Kasumi-1 (cell line): ENCODE results near the gene CGNL1.

Experiments
- DNase-seq, 2 experiments: peaks; one replicate each; lab custom pipeline; 2025; lab: John Stamatoyannopoulos, UW

The CGNL1 gene

GRCh38 chr15:57548835-57549234 is 172.5 kb downstream of the CGNL1 start:
- no peak for DNase-seq

DNA sequence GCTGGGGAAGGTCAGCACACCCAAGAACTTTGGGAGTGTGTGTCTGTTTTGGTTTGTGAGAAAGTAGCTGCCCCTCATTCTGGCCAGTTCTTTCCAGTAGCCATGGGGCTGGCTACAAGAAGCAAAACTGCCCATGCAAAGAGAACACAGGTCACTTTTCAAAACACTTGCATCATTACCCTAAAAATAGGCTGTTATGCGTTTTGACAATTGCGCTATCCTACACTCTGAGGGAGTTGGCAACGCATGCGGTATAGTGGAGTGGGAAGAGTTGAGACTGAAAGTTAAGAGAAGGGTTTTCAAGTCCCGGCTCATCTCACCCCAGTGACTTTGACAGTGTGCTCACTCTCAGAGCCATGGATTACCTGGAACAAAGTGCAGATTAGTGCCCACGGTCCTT is 173.6 kb downstream of the CGNL1 start:
- no peak for DNase-seq

GRCh38 chr15:57550640-57551039 is 174.3 kb downstream of the CGNL1 start:
- no peak for DNase-seq

DNA sequence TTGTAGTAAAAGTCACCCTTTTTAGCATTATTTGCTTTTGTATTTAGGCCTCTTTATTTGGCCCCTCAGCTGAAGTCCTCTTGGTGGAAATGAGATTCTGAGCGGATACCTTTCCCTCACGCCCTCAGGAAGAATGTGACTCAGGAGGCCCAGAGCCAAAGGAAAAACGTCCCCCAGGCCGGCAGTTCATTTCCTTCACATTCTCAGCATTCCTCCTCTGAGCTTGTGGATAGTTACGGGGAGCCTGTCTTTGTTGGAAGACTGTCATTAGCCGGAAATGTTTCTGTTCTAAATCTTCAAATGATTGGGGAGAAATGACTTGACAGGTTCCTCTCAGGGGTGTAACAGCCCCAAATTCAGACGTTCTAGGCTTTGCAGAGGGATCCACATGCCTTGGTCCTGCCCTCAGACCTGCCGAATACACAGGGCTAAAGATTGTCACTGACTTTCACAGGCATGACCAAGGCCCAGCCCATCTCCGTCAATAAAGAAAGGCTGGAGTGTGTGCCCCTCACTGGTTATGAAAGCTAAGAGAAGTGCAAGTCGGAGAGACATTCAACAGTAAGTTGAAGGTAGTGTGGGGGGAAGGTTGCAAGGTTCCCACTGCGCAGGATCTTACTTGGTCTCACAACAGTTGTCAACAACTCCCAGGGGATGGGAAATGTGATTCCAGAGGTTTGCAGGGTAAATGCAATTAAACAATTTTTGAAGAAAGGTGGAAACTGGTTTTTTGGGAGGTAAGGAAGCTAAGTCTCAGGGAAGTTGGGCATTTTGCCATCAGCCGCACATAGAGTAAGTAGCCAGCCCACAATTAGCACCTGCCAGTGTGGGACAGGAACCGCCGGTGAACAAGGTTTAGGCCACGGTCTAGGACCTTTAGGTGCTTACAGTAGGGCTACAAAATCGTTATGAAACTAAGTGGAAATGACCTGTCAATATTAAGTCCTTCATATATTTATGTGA is 175.7 kb downstream of the CGNL1 start:
- DNase-seq, result no peak

DNA sequence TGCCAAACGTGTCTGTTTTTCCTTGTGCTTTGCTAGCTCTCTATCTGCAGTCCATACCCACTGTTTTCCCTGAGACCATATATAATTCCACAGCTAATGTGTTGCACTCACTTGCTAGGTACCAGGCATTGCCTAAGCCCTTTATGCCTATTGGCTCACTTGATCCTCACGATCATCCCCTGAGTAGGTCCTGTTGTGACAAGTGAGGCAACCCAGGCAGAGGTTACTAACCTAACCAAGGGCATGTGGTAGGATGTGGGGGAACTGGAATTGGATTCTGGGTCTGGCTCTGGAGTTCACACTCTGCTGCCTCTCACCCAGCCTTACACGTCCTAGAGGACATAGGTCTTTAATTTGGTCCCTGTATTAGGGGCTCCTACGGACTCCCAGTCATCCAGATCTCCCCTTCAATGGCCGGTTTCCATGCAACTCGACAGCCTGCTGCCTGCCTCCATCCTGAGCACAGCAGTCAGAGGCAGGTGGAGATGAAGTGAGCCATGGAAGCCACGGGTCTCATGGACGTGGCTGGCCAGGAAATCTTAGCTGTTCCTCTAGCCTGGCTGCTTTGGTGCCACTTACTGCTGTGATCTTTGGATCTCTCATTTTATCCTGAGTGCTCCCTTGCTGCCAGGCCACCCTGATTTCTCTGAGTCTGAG is 176.5 kb downstream of the CGNL1 start:
- no peak for DNase-seq

- no peak for DNase-seq
Measured at GRCh38 chr15:57553526-57553925, 177.2 kb downstream of the CGNL1 start.

DNA sequence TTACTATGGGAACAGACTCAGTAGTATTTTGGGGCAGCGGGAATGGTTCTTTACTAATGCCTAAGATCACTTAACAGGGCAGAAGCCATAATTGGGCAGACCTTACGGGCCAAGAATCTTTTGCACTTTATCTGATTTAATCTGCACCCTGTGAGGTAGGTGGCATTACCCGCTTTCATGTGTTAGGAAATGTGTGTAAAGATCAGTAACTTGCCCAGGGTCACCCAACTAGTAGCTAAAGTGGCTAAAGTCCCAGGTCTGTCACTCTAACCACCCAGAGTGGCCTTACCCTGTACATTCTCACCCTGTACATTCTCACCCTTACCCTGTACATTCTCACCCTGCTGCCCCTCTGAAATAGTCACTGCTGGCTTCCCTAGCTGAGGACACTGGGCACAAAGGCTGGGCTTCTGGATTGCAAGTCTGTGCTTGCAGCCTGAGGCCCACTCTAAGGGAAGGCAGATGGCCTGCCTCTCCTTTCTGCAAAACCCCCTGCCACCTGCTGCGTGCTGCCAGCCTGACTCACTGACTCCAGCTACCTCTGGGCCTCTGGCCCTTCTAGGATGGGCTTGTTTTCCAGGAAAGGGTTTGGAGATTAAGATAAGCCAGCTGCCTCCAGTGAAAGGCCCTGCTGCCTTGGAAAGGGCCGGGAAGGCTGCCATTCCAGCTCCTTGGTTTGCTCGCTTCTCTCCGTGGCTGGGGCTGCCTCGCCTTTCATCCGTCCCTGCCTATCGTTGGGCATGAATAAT is 177.9 kb downstream of the CGNL1 start:
- no peak for DNase-seq

DNA sequence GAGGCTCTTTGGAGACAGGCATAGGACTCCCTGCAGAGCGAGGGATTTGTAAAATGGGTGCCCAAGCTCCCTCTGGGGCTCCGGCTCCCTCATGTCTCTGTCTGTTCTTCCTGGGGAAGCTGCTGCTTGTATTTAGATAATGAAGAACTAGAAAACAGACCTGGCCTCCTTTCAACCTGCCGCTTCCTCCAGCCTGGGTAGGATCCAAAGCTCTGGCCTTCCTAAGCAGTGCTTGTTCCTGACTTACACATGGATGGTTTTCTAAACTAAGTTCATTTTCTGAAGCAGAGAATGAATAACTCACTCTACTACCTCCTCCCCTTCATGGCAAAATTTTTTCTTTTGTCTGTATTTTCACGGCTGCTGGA is 178.5 kb downstream of the CGNL1 start:
- DNase-seq, result no peak

DNA sequence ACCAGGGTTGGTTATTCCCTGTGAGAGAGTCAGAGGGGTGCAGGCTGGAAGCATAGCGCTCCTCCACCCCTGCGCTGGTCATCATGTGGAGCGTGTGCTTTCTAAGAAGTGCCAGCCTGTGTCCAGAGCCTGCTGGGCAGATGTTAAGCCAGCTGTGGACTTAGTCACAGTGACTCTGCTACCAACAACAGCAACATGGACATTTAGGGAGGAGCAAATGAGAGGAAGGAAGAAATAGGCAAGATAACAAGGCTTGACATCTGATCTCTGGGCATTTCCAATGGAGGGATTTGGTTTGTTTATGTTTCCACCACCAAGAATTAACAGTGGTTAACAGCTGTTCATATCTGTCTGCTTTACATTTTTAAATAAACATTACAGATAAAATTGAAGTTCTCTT is 179.0 kb downstream of the CGNL1 start:
- no peak for DNase-seq

DNA sequence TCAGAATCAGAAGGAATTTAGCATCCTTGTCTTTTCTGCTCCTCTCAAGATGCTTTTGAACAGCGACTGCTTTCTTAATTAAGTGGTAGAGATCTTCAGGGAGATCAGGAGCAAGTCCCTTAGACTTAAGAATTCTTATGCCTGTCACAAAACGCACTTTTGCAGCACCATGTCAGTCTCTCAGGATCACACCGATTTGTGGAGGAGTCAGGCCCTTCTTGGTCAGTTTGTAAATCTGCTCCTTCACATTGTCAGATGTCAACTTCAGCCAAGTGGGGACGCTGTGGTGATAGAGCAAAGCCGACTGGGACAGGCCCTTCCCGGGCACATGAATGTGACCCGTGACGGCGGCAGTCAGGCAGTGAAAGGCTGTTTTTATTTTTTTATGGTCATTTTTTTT is 179.7 kb downstream of the CGNL1 start:
- DNase-seq, result no peak

DNA sequence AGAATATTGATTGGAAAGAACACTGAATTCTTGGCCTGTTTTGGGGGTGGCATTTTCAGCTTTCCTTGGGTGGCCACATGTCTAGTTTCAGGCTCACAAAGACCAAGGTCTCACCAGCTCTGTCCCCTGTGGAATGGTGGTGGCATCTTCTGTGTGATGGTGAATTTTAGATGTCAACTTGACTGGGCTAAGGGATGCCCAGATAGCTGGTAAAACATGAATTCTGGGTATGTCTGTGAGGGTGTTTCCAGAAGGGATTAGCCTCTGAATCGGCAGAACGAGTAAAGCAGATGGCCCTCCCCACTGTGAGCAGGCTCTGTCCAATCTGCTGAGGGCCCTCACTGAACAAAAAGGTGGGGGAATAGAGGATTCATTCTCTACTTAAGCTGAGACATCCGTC is 181.0 kb downstream of the CGNL1 start:
- DNase-seq, result no peak

DNA sequence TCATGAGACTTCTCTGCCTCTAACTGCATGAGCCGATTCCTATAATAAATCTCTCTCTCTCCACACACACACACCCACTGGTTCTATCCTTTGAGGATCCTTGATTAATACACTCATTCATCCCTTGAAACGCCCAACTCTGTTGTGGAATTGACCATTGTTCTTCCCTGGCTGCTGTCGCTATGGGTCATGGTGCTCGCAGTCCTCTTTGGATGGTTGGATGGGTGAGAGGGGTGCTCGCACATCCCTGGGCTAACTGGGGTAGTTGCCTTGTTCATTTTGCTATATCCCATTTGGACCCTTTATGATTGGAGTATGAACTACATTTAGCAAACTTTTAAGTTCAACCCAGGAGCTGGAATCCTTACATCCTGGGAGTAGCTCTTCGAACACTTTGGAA is 181.5 kb downstream of the CGNL1 start:
- no peak for DNase-seq

DNA sequence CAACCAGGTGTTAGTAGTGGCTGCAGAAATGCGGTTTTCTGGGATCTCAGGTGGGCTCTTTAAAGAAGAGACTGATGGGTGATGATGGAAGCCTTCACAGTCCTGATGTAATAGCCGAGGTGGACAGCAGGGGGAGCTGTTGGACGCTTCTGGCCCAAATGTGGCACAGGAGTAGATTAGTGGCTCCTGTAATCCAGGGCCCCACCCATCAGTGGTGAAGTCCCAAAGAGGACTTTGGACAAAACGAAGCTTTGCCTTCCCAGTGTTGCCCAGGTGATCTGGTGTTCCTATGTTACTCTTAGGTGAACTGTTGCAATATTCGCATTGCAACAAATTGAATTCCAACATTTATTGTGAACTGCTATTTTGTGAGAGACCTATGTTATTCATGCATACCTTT is 183.6 kb downstream of the CGNL1 start:
- peak; percentile 38 to 45 for DNase-seq

GRCh38 chr15:57561041-57561711 is 184.9 kb downstream of the CGNL1 start:
- peak; percentile 68 to 76 for DNase-seq

- DNase-seq, result no peak
Measured at GRCh38 chr15:57562196-57562769, 186.0 kb downstream of the CGNL1 start.

DNA sequence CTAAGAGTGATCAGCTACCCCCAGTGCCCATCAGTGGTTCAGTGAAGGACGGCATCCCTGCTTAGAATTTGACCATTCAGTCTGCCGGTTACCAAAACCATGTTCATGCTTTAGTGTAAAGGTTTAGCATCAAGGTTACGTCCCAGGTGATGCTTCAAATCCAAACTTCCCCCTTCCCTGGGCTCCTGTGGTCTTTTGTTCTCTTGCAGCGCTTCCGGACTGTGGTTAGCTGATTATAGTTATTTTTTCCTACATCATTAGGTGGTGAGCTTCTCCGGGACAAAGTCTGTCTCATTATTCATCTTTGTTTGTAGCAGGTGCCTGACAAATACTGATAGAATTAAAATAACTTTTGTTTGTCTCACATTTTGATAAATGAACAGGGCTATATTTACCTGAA is 187.1 kb downstream of the CGNL1 start:
- DNase-seq, result no peak

DNA sequence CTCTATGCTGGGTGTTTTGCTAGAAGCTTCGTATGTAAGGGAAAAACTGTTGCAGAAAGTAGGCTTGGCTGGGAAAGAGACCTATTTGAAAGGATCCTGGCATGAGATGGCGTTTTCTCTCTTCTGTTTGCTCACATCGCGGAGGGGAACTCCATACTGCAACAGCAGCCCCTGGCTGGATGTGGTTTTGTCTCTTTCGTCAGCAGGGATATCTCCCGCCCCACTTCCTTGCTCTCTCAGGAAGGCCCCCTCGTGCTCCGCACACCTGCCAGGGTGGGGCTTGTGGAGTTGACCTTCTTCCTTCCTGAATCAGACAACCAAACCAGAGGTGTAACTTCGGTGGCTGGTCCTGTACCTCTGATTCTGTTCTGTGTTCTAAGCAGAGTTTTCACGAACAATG is 189.0 kb downstream of the CGNL1 start:
- DNase-seq, result peak; percentile 48 to 53

DNA sequence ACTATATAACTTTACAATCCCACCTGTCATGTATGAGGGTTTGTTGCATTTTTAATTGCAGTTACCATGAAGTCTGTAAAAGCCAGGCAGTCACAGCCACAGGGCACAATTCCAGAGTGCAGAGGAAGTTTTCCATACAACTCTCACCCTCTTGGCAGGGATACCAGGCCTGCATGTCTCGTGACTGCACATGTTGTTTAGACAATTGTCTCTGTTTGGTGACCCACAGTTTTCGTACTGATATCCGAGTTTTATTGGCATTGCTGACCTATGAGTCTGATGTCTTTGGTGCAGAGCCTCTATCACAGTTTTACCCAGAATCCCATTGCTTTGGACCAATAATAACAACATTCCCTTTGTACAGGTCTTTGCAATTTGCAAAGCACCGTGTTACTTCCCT is 190.5 kb downstream of the CGNL1 start:
- no peak for DNase-seq

GRCh38 chr15:57567891-57568290 is 191.6 kb downstream of the CGNL1 start:
- no peak for DNase-seq

DNA sequence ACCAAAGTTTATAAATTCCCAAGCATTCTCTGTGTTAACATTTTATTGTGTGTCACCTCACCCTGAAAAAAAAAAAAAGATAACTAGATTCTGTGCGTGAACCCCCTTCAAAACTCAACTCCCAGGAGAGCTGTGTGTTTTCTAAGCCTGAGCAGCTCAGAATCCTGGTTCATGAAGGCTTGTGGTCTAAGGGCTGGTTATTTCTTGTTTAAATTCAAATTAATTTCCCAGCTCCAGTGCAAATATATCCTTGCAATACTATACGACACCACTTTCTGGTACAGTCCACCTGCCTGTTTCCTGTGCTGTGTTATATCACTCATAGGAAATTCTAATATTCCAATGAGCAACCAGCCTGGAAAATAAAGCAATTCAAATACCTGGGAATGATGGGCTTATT is 192.0 kb downstream of the CGNL1 start:
- DNase-seq, result no peak

DNA sequence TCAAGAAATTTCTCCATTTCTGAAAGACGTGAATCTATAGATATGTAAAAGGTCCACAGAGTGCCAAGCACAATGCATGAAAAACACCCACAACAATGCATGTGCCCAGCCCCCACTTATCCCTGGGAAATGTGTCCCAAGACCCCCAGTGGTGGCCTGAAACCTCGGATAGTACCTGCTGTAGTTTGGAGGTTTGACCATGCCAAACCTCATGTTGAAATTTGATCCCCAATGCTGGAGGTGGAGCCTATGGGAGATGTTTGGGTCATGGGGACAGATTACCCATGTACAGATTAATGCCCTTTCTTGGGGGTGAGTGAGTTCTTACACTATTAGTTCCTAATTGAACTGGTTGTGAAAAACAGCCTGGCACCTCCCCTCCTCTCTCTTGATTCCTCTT is 194.0 kb downstream of the CGNL1 start:
- no peak for DNase-seq

GRCh38 chr15:57570994-57571393 is 194.7 kb downstream of the CGNL1 start:
- DNase-seq, result no peak
